ENCODE results near the gene PDE9A. TPM values are rescaled to one million over a fixed set of nuclear protein-coding genes. Genes with fewer than 3 reads are reported as not detected.

PDE9A gene
- polyA plus RNA-seq, 2 of the 4 experiments (the other 2 are of a cell fraction), result 1.3 to 3.1 TPM

GRCh38 chr21:42745511-42746239, 92.3 kb downstream of the PDE9A start:
- DNase-seq (ENCODE audit: low read depth in 1 of 2, low spot score in 1 of 2), result no peak
- H3K4me1 ChIP-seq, result no peaks in the 10 kb centered on the region
- WGBS (ENCODE audit: missing lambda C conversion rate), result 73% methylated on average over 3 of the region's 22 CpGs
- ATAC-seq, result no peak
- TF ChIP-seq CEBPB (IDR thresholded peaks at IDR 0.05) (no peak), ATOH8 (CRISPR knock-in tag; IDR thresholded peaks at IDR 0.05; ENCODE audit: low read depth) (no peak), HEYL (CRISPR knock-in tag; IDR thresholded peaks at IDR 0.05) (no peak), EHMT2 (IDR thresholded peaks at IDR 0.05; ENCODE audit: low read depth) (no peak)
- no peaks in the 10 kb centered on the region for H3K9me3 ChIP-seq
- H3K4me2 ChIP-seq, result no peak overlapping the region
- ChIA-PET POLR2A (no interaction called here), CTCF (no interaction called here)
- no peak overlapping the region for H3K4me3 ChIP-seq
- FAIRE-seq, result no peak
- H3K27ac ChIP-seq, result no peak overlapping the region

GRCh38 chr21:42746240-42746592, 92.8 kb downstream of the PDE9A start:
- no peak for DNase-seq (ENCODE audit: low read depth in 1 of 2, low spot score in 1 of 2)
- Histone ChIP-seq H3K4me3 (no peak overlapping the region), H3K9me3 (no peaks in the 10 kb centered on the region), H3K4me1 (no peaks in the 10 kb centered on the region), H3K27ac (no peak overlapping the region), H3K4me2 (no peak overlapping the region)
- TF ChIP-seq ZC3H11A (IDR thresholded peaks at IDR 0.05) (no peak), NFE2L2 (conservative IDR thresholded peaks at IDR 0.05; ENCODE audit: low read length) (no peak), MYC (IDR thresholded peaks at IDR 0.05; ENCODE audit: borderline replicate concordance, low read length) (no peak), SMC3 (IDR thresholded peaks at IDR 0.05) (no peak), CHD2 (IDR thresholded peaks at IDR 0.05; ENCODE audit: low read length, partially characterized antibody) (no peak), FOXS1 (CRISPR knock-in tag; IDR thresholded peaks at IDR 0.05) (no peak), ESRRA (IDR thresholded peaks at IDR 0.05; ENCODE audit: borderline replicate concordance, low read length) (no peak), MAZ (IDR thresholded peaks at IDR 0.05; ENCODE audit: borderline replicate concordance, low read depth, low read length) (no peak), GATA3 (IDR thresholded peaks at IDR 0.05; ENCODE audit: borderline replicate concordance) (no peak), RAD21 (conservative IDR thresholded peaks at IDR 0.05 in 1 of 2, IDR thresholded peaks at IDR 0.05 in 1 of 2) (no peak)
- 77% methylated on average over 7 of the region's 7 CpGs for WGBS (ENCODE audit: missing lambda C conversion rate)
- CTCF ChIA-PET, result no interaction called here
- no peak for FAIRE-seq
- no peak for ATAC-seq
- POLR2A ChIA-PET, result no interaction called here

GRCh38 chr21:42746593-42747275, 93.3 kb downstream of the PDE9A start:
- no peak overlapping the region for H3K4me3 ChIP-seq
- H3K4me2 ChIP-seq, result no peak overlapping the region
- WGBS (ENCODE audit: missing lambda C conversion rate), result 81% methylated on average over 18 of the region's 21 CpGs
- TF ChIP-seq MAX (IDR thresholded peaks at IDR 0.05) (no peak), POLR2A (IDR thresholded peaks at IDR 0.05; ENCODE audit: low read length) (no peak), ZSCAN20 (CRISPR knock-in tag; IDR thresholded peaks at IDR 0.05) (no peak)
- ChIA-PET POLR2A (no interaction called here), CTCF (interaction anchor here (1.3 kb wide), 1 partner anchor 18 kb away, joined by 3 read pairs; no protein-coding TSS in a partner anchor)
- no peaks in the 10 kb centered on the region for H3K9me3 ChIP-seq
- ATAC-seq (no peak), DNase-seq (ENCODE audit: low read depth in 1 of 2, low spot score in 1 of 2) (no peak), FAIRE-seq (no peak)
- no peak overlapping the region for H3K27ac ChIP-seq
- H3K4me1 ChIP-seq, result no peaks in the 10 kb centered on the region

GRCh38 chr21:42747276-42747701, 93.9 kb downstream of the PDE9A start:
- no peak for TF ChIP-seq SREBF2 (IDR thresholded peaks at IDR 0.05)
- TF ChIP-seq ZNF302 (CRISPR knock-in tag; IDR thresholded peaks at IDR 0.05), result no peak
- TF ChIP-seq KDM5A (IDR thresholded peaks at IDR 0.05), result no peak
- TF ChIP-seq RAD21 (conservative IDR thresholded peaks at IDR 0.05 in 1 of 2, IDR thresholded peaks at IDR 0.05 in 1 of 2), result no peak
- TF ChIP-seq HES2 (IDR thresholded peaks at IDR 0.05), result no peak
- DNase-seq (ENCODE audit: low read depth in 1 of 2, low spot score in 1 of 2) (no peak), ATAC-seq (no peak), FAIRE-seq (no peak)
- WGBS (ENCODE audit: missing lambda C conversion rate), result 88% methylated on average over 7 of the region's 10 CpGs
- Histone ChIP-seq H3K4me3 (no peak overlapping the region), H3K4me1 (no peaks in the 10 kb centered on the region), H3K9me3 (no peaks in the 10 kb centered on the region), H3K4me2 (no peak overlapping the region), H3K27ac (no peak overlapping the region)
- CTCF ChIA-PET, result interaction anchor here (1.3 kb wide), 1 partner anchor 18 kb away, joined by 3 read pairs; no protein-coding TSS in a partner anchor
- POLR2A ChIA-PET, result no interaction called here

Measured in A549 (cell line).